K562 (cell line): Measurements from ENCODE around the gene PTP4A2. TPM values are rescaled to one million over a fixed set of nuclear protein-coding genes. Genes with fewer than 3 reads are reported as not detected.

Experiments
- ARID4B ChIP-seq: sonication (generic); formaldehyde crosslinking; IDR thresholded peaks from 2 replicates; pipeline ENCODE4 v1.8.0; 2022; ENCODE audit warnings: mild to moderate bottlenecking, missing genetic modification reagents
- E2F4 ChIP-seq: sonication (generic); formaldehyde crosslinking; IDR thresholded peaks from 2 replicates; pipeline ENCODE4 v1.8.0; 2022; ENCODE audit warnings: mild to moderate bottlenecking, low read depth, missing genetic modification reagents
- GABPA ChIP-seq: fragments of 200-800 bp; sonication (Bioruptor generic); conservative IDR thresholded peaks from 2 replicates; pipeline ENCODE4 v1.6.1; 2016; ENCODE audit warnings: low read depth, missing genetic modification characterization, missing compliant biosample characterization
- SRSF7 ChIP-seq: fragments of 200-400 bp; formaldehyde crosslinking; optimal IDR thresholded peaks from 2 replicates; pipeline ENCODE3; 2017; ENCODE audit warnings: mild to moderate bottlenecking, low read depth, low read length
- UBTF ChIP-seq, 2 experiments: IDR thresholded peaks; 2 replicates each; pipeline ENCODE4 v1.6.1; 2012; ENCODE audit warnings: improper control_type of control experiment in 2 of 2, low read depth in 2 of 2, low read length in 2 of 2, borderline replicate concordance in 1 of 2
- ZNF165 ChIP-seq: fragments of 250-450 bp; sonication (Bioruptor Pico); IDR thresholded peaks from 2 replicates; pipeline ENCODE4 v1.4.0; 2020; ENCODE audit warnings: borderline replicate concordance
- ZNF609 ChIP-seq: sonication (generic); formaldehyde crosslinking; IDR thresholded peaks from 2 replicates; pipeline ENCODE4 v1.8.1; 2023; ENCODE audit warnings: missing genetic modification reagents, mild to moderate bottlenecking, borderline replicate concordance
- ZNF707 ChIP-seq: fragments of 250-450 bp; sonication (Bioruptor Pico); conservative IDR thresholded peaks from 2 replicates; pipeline ENCODE4 v1.8.0; 2022; ENCODE audit warnings: inconsistent platforms, mild to moderate bottlenecking, moderate library complexity
- polyA plus RNA-seq, 8 experiments: library from polyadenylated mRNA; depleted of rRNA in 4 of 8; stranded (reverse) in 5 of 8; unstranded in 3 of 8; fragments of >200 nt; fragmentation: Nextera tagmentation in 2 of 8; fragmentation: Illumina TruSeq in 1 of 8; extraction: Ambion mirVana in 2 of 8; extraction: Trizol in 1 of 8; gene quantifications; 2 replicates each; pipeline versions ENCODE4 v1.2.1 to v1.2.3, GENCODE V29; 2011 to 2014; ENCODE audit warnings: inconsistent platforms in 1 of 8, missing spikeins in 1 of 8
- total RNA-seq, 7 experiments: library from RNA; depleted of rRNA in 6 of 7; stranded (reverse); fragments of >200 nt in 6 of 7; fragmentation: Illumina TruSeq in 2 of 7; extraction: Trizol in 2 of 7; gene quantifications; 2 replicates each; pipeline versions ENCODE4 v1.2.1 to v1.2.3, GENCODE V29; 2011 to 2021; ENCODE audit warnings: low replicate concordance in 1 of 7
- TF ChIP-seq, protein P1 (sequence below): fragments of 450-650 bp; IDR thresholded peaks from 2 replicates; pipeline ENCODE4 v1.6.1; 2016; ENCODE audit warnings: missing biosample characterization, missing genetic modification characterization

PTP4A2 gene
- total and polyA plus RNA-seq, 9 of the 15 experiments (the other 6 are each of a cell fraction or from before 2014, with no cell fraction given): 197 to 870 (median 480) TPM

- no peak for TF ChIP-seq ARID4B (CRISPR knock-in tag)
- TF ChIP-seq E2F4 (CRISPR knock-in tag): no peak
- TF ChIP-seq UBTF (IDR thresholded peaks at IDR 0.05; ENCODE audit: borderline replicate concordance in 1 of 2, low read depth in 2 of 2, low read length in 2 of 2): 0 out of 4 replicates have a peak, but pooled peaks of 1 of the 2 experiments have one; percentile 47
- peak; percentile 20; the same call in 1 of the 2 replicates for TF ChIP-seq GABPA (tag)
- TF ChIP-seq, protein P1, sequence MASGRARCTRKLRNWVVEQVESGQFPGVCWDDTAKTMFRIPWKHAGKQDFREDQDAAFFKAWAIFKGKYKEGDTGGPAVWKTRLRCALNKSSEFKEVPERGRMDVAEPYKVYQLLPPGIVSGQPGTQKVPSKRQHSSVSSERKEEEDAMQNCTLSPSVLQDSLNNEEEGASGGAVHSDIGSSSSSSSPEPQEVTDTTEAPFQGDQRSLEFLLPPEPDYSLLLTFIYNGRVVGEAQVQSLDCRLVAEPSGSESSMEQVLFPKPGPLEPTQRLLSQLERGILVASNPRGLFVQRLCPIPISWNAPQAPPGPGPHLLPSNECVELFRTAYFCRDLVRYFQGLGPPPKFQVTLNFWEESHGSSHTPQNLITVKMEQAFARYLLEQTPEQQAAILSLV (tag): no peak
- TF ChIP-seq SRSF7: no peak
- no peak for TF ChIP-seq ZNF609
- no peak for TF ChIP-seq ZNF707 (CRISPR knock-in tag)
- TF ChIP-seq ZNF165 (CRISPR knock-in tag): 0 out of 2 replicates have a peak, but pooled peaks have one; percentile 6
Observed at GRCh38 chr1:31957701-31958674, 19.8 kb upstream of the PTP4A2 start (continued).
